ENCODE results near the gene ANXA4. TPM values are rescaled to one million over a fixed set of nuclear protein-coding genes. Genes with fewer than 3 reads are reported as not detected.

Gene ANXA4
- total RNA-seq, 1 experiment from 2014 or later: 183 TPM

- POLR2A ChIA-PET: no interaction called here
- DNase-seq (ENCODE audit: low read depth, low spot score) (no peak), ATAC-seq (no peak)
- Histone ChIP-seq H3K4me3 (ENCODE audit: low read depth in 2 of 2, low read length in 2 of 2) (no peak overlapping the region), H3K9me3 (ENCODE audit: control insufficient read depth, insufficient read depth, low read depth, low read length) (no peaks in the 10 kb centered on the region), H3K4me1 (ENCODE audit: control insufficient read depth, insufficient read depth, low read length) (no peaks in the 10 kb centered on the region), H3K36me3 (ENCODE audit: control insufficient read depth, insufficient read depth, low read length) (peaks cover 7% of the 10 kb centered on the region; the same call in 1 of the 2 replicates), H3K27me3 (ENCODE audit: control insufficient read depth, insufficient read depth, low read length) (no peaks in the 10 kb centered on the region), H3K27ac (ENCODE audit: low read length) (no peak overlapping the region)
- intact Hi-C loops (cut with micrococcal nuclease; ENCODE audit: unreplicated experiment): loop anchor here (1.0 to 10.0 kb wide), 2 partner anchors 94 to 253 kb away; no protein-coding TSS in a partner anchor
- no peak for TF ChIP-seq TCF7L2 (IDR thresholded peaks at IDR 0.05; ENCODE audit: low read depth, low read length)
- TF ChIP-seq REST (IDR thresholded peaks at IDR 0.05; ENCODE audit: insufficient read depth in 1 of 2, low read depth in 2 of 2, low read length in 1 of 2): no peak
- TF ChIP-seq SIN3A (IDR thresholded peaks at IDR 0.05; ENCODE audit: borderline replicate concordance, insufficient read depth, low read depth, low read length): no peak
- no peak for TF ChIP-seq CTCF (IDR thresholded peaks at IDR 0.05)
- TF ChIP-seq POLR2AphosphoS5 (IDR thresholded peaks at IDR 0.05; ENCODE audit: low read depth, low read length): no peak
- in situ Hi-C loops (cut with HindIII; ENCODE audit: low pct_unique_long_range_greater_than_20kb, low sequenced_read_pairs): no loop called here
- TSS peak; percentile 4 for BruUV-seq (replicated peaks)
- CTCF ChIA-PET: interaction anchor here (5.8 kb wide), 1 partner anchor 93 kb away, joined by 89 read pairs; no protein-coding TSS in a partner anchor
Observed at GRCh38 chr2:69817729-69818501, 76.0 kb downstream of the ANXA4 start.

GRCh38 chr2:69827796-69828540 lies 86.0 kb downstream of the ANXA4 start:
- in situ Hi-C loops (cut with HindIII; ENCODE audit: low pct_unique_long_range_greater_than_20kb, low sequenced_read_pairs): no loop called here
- ChIA-PET POLR2A (no interaction called here), CTCF (no interaction called here)
- H3K4me3 ChIP-seq (ENCODE audit: low read depth in 2 of 2, low read length in 2 of 2): no peak overlapping the region
- no TSS peak for BruUV-seq (replicated peaks)
- no peak for TF ChIP-seq POLR2AphosphoS5 (IDR thresholded peaks at IDR 0.05; ENCODE audit: low read depth, low read length)
- no peak for TF ChIP-seq CTCF (IDR thresholded peaks at IDR 0.05)
- peak overlapping the region; percentile 18; the same call in 1 of the 2 replicates for H3K27ac ChIP-seq (ENCODE audit: low read length)
- intact Hi-C loops (cut with micrococcal nuclease; ENCODE audit: unreplicated experiment): no loop called here
- H3K27me3 ChIP-seq (ENCODE audit: control insufficient read depth, insufficient read depth, low read length): no peaks in the 10 kb centered on the region
- no peaks in the 10 kb centered on the region for H3K36me3 ChIP-seq (ENCODE audit: control insufficient read depth, insufficient read depth, low read length)
- no peak for ATAC-seq
- DNase-seq (ENCODE audit: low read depth, low spot score): no peak
- no peaks in the 10 kb centered on the region for H3K9me3 ChIP-seq (ENCODE audit: control insufficient read depth, insufficient read depth, low read depth, low read length)
- peaks cover 9% of the 10 kb centered on the region for H3K4me1 ChIP-seq (ENCODE audit: control insufficient read depth, insufficient read depth, low read length)

Data from Panc1 (cell line).